HFFc6 (cell line): ENCODE measurements around the gene GALK1. TPM values are rescaled to one million over a fixed set of nuclear protein-coding genes. Genes with fewer than 3 reads are reported as not detected.

Experiments used
- DNase-seq: peaks from one replicate; pipeline ENCODE4 v3.0.0-alpha.2; 2018
- H3K27ac Mint-ChIP-seq: 2 replicates; pipeline ENCODE4 v1.8.0; 2020; ENCODE audit warnings: mild to moderate bottlenecking, mixed read lengths
- H3K27me3 Mint-ChIP-seq: 2 replicates; pipeline ENCODE4 v1.8.0; 2021; ENCODE audit warnings: mild to moderate bottlenecking, moderate library complexity, mixed read lengths; ENCODE audit not compliant: insufficient read depth
- H3K36me3 Mint-ChIP-seq: 2 replicates; pipeline ENCODE4 v1.8.0; 2021; ENCODE audit warnings: low read depth, mixed read lengths
- H3K4me1 Mint-ChIP-seq: 2 replicates; pipeline ENCODE4 v1.8.0; 2020; ENCODE audit warnings: low read depth, mixed read lengths
- H3K4me3 Mint-ChIP-seq: 2 replicates; pipeline ENCODE4 v1.8.0; 2020; ENCODE audit warnings: mild to moderate bottlenecking, moderate library complexity, mixed read lengths
- H3K9me3 Mint-ChIP-seq: 2 replicates; pipeline ENCODE4 v1.8.0; 2020; ENCODE audit warnings: mild to moderate bottlenecking, mixed read lengths
- total RNA-seq, 6 experiments: library from RNA; stranded (reverse); fragmentation: NEBNext Ultra II Directional; extraction: Animal tissue kit (Norgen Biotek cat#: 25700); gene quantifications; 2 replicates in 1 of 6; 3 replicates in 5 of 6; pipeline ENCODE4 v1.2.3, GENCODE V29; 2021
- TF ChIP-seq, protein P1 (sequence below): fragments of 200-600 bp; sonication (generic); IDR thresholded peaks from 2 replicates; pipeline ENCODE4 v1.5.0; 2021; ENCODE audit warnings: antibody characterized with exemption, mild to moderate bottlenecking

Gene GALK1
- total RNA-seq, 6 experiments from 2014 or later: 33.8 to 43.2 (median 37.7) TPM

DNA sequence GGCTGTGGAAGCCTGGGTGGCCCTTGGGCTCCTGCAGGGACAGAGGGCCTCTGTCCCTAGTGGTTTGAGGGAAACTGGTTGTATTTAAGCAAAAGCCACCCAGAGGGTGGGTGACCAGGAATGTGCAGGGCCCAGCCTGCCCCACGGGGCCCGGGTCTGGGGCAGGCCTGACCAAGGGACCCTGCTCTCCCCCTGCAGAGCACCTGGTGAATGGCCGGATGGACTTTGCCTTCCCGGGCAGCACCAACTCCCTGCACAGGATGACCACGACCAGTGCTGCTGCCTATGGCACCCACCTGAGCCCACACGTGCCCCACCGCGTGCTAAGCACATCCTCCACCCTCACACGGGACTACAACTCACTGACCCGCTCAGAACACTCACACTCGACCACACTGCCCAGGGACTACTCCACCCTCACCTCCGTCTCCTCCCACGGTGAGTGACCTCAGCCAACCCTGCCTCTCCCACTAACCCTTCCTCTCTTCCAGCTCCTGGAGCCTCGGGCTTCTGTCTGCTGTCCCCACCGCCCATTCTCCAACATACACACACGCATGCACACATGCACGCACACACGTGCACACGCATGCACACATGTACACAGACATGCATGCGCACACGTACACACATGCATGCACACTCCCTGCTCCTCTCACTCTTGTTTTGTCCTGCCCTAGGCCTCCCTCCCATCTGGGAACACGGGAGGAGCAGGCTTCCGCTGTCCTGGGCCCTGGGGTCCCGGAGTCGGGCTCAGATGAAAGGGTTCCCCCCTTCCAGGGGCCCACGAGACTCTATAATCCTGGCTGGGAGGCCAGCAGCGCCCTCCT is 10.4 kb downstream of the GALK1 start:
- TF ChIP-seq, protein P1, sequence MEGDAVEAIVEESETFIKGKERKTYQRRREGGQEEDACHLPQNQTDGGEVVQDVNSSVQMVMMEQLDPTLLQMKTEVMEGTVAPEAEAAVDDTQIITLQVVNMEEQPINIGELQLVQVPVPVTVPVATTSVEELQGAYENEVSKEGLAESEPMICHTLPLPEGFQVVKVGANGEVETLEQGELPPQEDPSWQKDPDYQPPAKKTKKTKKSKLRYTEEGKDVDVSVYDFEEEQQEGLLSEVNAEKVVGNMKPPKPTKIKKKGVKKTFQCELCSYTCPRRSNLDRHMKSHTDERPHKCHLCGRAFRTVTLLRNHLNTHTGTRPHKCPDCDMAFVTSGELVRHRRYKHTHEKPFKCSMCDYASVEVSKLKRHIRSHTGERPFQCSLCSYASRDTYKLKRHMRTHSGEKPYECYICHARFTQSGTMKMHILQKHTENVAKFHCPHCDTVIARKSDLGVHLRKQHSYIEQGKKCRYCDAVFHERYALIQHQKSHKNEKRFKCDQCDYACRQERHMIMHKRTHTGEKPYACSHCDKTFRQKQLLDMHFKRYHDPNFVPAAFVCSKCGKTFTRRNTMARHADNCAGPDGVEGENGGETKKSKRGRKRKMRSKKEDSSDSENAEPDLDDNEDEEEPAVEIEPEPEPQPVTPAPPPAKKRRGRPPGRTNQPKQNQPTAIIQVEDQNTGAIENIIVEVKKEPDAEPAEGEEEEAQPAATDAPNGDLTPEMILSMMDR: no peak
- H3K36me3 Mint-ChIP-seq: no peaks in the 10 kb centered on the region
- no peak for DNase-seq
- peak overlapping the region; percentile 33; the same call in 1 of the 2 replicates for H3K4me3 Mint-ChIP-seq
- H3K27me3 Mint-ChIP-seq: peaks cover under 1% of the 10 kb centered on the region
- peaks cover 13% of the 10 kb centered on the region for H3K4me1 Mint-ChIP-seq
- H3K27ac Mint-ChIP-seq: peak overlapping the region; percentile 30
- no peaks in the 10 kb centered on the region for H3K9me3 Mint-ChIP-seq

GRCh38 chr17:75753514-75754377 is 11.2 kb downstream of the GALK1 start:
- H3K27me3 Mint-ChIP-seq: peaks cover 1% of the 10 kb centered on the region
- no peaks in the 10 kb centered on the region for H3K9me3 Mint-ChIP-seq
- H3K27ac Mint-ChIP-seq: no peak overlapping the region
- DNase-seq: peak; percentile 44
- H3K4me1 Mint-ChIP-seq: peaks cover 14% of the 10 kb centered on the region
- TF ChIP-seq, protein P1: peak; percentile 85
- peak overlapping the region; percentile 53; the same call in 1 of the 2 replicates for H3K4me3 Mint-ChIP-seq
- no peaks in the 10 kb centered on the region for H3K36me3 Mint-ChIP-seq

DNA sequence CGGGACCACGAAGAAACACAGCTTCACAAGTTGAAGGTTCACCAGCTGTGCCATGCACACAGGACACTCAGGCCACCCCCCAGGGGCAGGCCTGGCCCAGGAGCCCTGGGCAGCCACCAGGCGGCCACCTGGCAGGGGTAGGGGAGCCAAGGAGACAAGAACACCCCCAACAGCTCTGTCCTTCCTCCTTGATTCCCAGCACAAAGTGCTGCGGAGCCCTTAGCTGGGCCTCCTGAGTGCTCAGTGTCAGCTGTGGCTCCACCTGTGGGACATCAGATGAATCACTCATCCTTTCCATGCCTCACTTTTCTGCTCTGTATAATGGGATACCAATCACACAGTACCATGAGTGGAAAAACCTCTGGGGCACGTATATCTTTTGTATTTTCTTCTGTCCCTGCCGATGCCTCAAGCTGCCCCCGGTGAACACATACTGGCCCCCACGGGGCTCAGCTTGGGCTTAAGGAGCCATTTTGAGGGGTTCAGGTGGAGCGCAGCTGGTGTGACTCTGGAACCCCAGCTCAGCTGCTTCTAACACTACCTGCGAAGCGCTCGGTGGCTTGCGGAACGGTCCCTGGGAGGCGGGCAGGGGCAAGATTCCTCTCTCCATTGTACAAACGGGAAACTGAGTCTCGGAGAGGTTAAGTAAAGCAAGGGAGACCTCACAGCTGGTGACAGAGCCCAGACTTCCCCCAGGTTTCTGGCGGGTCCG is 12.0 kb downstream of the GALK1 start:
- no peak for DNase-seq
- Mint-ChIP-seq H3K9me3 (no peaks in the 10 kb centered on the region), H3K4me3 (peak overlapping the region; percentile 53; the same call in 1 of the 2 replicates), H3K27ac (no peak overlapping the region), H3K4me1 (peaks cover 14% of the 10 kb centered on the region), H3K36me3 (no peaks in the 10 kb centered on the region), H3K27me3 (peaks cover 1% of the 10 kb centered on the region)
- TF ChIP-seq, protein P1: no peak

DNA sequence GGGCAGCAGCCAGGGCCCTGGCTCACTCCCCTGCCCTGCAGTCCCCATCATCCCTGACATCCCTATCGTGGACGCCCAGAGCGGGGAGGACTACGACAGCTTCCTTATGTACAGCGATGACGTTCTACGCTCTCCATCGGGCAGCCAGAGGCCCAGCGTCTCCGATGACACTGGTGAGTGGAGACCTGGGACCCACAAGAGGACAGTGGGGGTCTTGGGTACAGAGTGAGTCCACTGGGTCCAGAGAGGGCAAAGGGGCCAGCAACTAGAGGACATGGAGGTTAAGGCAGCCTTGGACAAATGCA is 12.6 kb downstream of the GALK1 start:
- peaks cover 1% of the 10 kb centered on the region for H3K27me3 Mint-ChIP-seq
- peaks cover 20% of the 10 kb centered on the region for H3K4me1 Mint-ChIP-seq
- DNase-seq: no peak
- no peaks in the 10 kb centered on the region for H3K36me3 Mint-ChIP-seq
- H3K4me3 Mint-ChIP-seq: no peak overlapping the region
- TF ChIP-seq, protein P1: no peak
- no peak overlapping the region for H3K27ac Mint-ChIP-seq
- no peaks in the 10 kb centered on the region for H3K9me3 Mint-ChIP-seq

- H3K9me3 Mint-ChIP-seq: no peaks in the 10 kb centered on the region
- DNase-seq: no peak
- H3K27ac Mint-ChIP-seq: no peak overlapping the region
- TF ChIP-seq, protein P1: no peak
- H3K4me3 Mint-ChIP-seq: no peak overlapping the region
- H3K36me3 Mint-ChIP-seq: no peaks in the 10 kb centered on the region
- H3K4me1 Mint-ChIP-seq: peaks cover 20% of the 10 kb centered on the region
- peaks cover 1% of the 10 kb centered on the region for H3K27me3 Mint-ChIP-seq
Observed at GRCh38 chr17:75751676-75752404, 13.2 kb downstream of the GALK1 start.
